Esophagus muscularis mucosa (tissue), 4 donors: ENCODE data around the gene ESYT2. TPM values are rescaled to one million over a fixed set of nuclear protein-coding genes. Genes with fewer than 3 reads are reported as not detected.
A peak's percentile ranks its signal among the peaks of the same experiment; 100 is the strongest.

Source experiments
- DNase-seq: peaks from one replicate; pipeline ENCODE4 v3.0.0-alpha.2; 2017; ENCODE audit errors: extremely low spot score
- H3K27ac ChIP-seq, 4 donors: fragments of 200-600 bp; sonication (generic); replicated peaks in 1 of 4; 1 replicate in 3 of 4; 2 replicates in 1 of 4; pipeline ENCODE4 v1.5.1; 2016 to 2019; ENCODE audit warnings: mild to moderate bottlenecking in 1 of 4
- H3K27me3 ChIP-seq, 4 donors: fragments of 200-600 bp; sonication (generic); one replicate each; pipeline versions ENCODE4 v1.5.1 to v1.6.0; 2016 to 2019
- H3K36me3 ChIP-seq, 4 donors: fragments of 200-600 bp; sonication (generic); one replicate each; pipeline ENCODE4 v1.5.1; 2016 to 2019
- H3K4me1 ChIP-seq, 4 donors: fragments of 200-600 bp; sonication (generic); one replicate each; pipeline ENCODE4 v1.5.1; 2016 to 2019
- H3K4me3 ChIP-seq, 4 donors: fragments of 200-600 bp; sonication (generic); 1 replicate in 2 of 4; 2 replicates in 2 of 4; pipeline ENCODE4 v1.5.1; 2016 to 2019; ENCODE audit warnings: mild to moderate bottlenecking in 4 of 4, moderate library complexity in 1 of 4
- H3K9me3 ChIP-seq, 4 donors: fragments of 200-600 bp; sonication (generic); 1 replicate in 3 of 4; 2 replicates in 1 of 4; pipeline ENCODE4 v1.5.1; 2016 to 2019
- EP300 ChIP-seq: sonication (generic); formaldehyde crosslinking; IDR thresholded peaks from one replicate; pipeline ENCODE4 v1.6.1; 2017; ENCODE audit warnings: antibody characterized with exemption
- POLR2A ChIP-seq: fragments of 450-650 bp; IDR thresholded peaks from one replicate; pipeline ENCODE4 v1.6.1; 2017; ENCODE audit warnings: antibody characterized with exemption, moderate library complexity, mild to moderate bottlenecking, low read depth
- POLR2AphosphoS5 ChIP-seq, 2 donors: sonication (generic); formaldehyde crosslinking; IDR thresholded peaks; one replicate each; pipeline ENCODE4 v1.6.1; 2017; ENCODE audit warnings: antibody characterized with exemption in 2 of 2
- WGBS: methylation state at CpG from one replicate; pipeline ENCODE4 v1.1.5; 2018; 5-methylcytosine and 5-hydroxymethylcytosine counted together
- intact Hi-C: fragments of 100-400 bp; cut with DNase I; formaldehyde crosslinking; loops from one replicate; pipeline ENCODE4 v1.15.1; 2023
- total RNA-seq, 4 donors: library from RNA; depleted of rRNA; stranded (reverse); fragments of >200 nt; gene quantifications; one replicate each; pipeline versions ENCODE4 v1.1.0 to v1.2.1, GENCODE V29; 2016
- TF ChIP-seq, protein P1 (sequence below), 3 experiments: fragments of 200-600 bp in 2 of 3; fragments of 450-650 bp in 1 of 3; sonication (generic) in 2 of 3; IDR thresholded peaks; one replicate each; pipeline ENCODE4 v1.5.1; 2017 to 2019; ENCODE audit warnings: antibody characterized with exemption in 3 of 3, mild to moderate bottlenecking in 2 of 3, moderate library complexity in 1 of 3

The ESYT2 gene
- total RNA-seq, 4 donors from 2014 or later = 166 to 235 (median 202) TPM

DNA sequence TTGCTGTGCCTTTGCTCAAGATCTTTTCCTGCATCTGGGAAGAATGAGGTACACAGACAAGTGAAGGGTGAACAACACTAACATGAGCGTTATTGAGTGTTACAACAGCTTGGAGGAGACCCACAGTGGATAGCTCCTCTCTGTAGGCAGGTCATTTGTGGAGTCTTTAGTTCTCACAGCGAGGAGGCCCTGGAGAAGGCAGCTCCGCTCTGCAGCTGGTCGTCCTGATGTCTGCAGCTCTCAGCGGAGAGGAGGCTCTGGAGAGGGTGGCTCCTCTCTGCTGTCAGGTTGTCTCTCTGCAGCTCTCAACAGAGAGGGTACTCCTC is 20.1 kb upstream of the ESYT2 start:
- no peak overlapping the region for H3K27ac ChIP-seq
- H3K27me3 ChIP-seq = no peaks in the 10 kb centered on the region
- H3K4me3 ChIP-seq = no peak overlapping the region
- H3K9me3 ChIP-seq = no peaks in the 10 kb centered on the region
- intact Hi-C loops = no loop called here
- 99% methylated on average over 5 of the region's 5 CpGs for WGBS
- H3K4me1 ChIP-seq = peaks cover 0 to 9% (median 6%) of the 10 kb centered on the region in 4 donors
- no peak for DNase-seq
- H3K36me3 ChIP-seq = no peaks in the 10 kb centered on the region
- TF ChIP-seq POLR2AphosphoS5 (IDR thresholded peaks at IDR 0.05) = no peak
- TF ChIP-seq EP300 = no peak
- no peak for TF ChIP-seq POLR2A
- TF ChIP-seq, protein P1, sequence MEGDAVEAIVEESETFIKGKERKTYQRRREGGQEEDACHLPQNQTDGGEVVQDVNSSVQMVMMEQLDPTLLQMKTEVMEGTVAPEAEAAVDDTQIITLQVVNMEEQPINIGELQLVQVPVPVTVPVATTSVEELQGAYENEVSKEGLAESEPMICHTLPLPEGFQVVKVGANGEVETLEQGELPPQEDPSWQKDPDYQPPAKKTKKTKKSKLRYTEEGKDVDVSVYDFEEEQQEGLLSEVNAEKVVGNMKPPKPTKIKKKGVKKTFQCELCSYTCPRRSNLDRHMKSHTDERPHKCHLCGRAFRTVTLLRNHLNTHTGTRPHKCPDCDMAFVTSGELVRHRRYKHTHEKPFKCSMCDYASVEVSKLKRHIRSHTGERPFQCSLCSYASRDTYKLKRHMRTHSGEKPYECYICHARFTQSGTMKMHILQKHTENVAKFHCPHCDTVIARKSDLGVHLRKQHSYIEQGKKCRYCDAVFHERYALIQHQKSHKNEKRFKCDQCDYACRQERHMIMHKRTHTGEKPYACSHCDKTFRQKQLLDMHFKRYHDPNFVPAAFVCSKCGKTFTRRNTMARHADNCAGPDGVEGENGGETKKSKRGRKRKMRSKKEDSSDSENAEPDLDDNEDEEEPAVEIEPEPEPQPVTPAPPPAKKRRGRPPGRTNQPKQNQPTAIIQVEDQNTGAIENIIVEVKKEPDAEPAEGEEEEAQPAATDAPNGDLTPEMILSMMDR (IDR thresholded peaks at IDR 0.05) = no peak

DNA sequence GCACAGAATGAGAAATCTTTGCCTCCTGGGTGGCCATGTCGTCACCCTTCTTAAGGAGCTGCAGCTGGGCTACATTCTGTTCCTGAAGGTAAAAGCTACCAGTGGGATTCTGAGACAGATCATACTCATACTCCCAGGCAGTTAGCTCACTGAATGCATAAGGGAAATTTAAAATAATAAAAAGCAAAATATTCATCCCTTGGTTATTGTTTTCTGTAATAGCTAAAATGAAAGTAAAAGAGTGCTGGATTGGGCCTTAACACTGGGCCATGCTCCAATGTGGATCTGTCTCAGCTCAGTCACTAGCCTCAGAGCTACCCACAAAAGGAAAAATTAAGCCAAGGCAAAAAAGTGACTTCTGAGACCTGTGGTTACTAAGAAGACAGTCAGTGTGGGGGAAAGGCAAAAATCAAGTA is 18.1 kb upstream of the ESYT2 start:
- no peaks in the 10 kb centered on the region for H3K9me3 ChIP-seq
- H3K4me3 ChIP-seq = peak overlapping the region; percentile 26 to 40 (median 29)
- 66% methylated on average over 1 of the region's 1 CpG for WGBS
- TF ChIP-seq POLR2AphosphoS5 (IDR thresholded peaks at IDR 0.05) (no peak), EP300 (no peak), POLR2A (no peak)
- TF ChIP-seq, protein P1 (IDR thresholded peaks at IDR 0.05) = no peak
- H3K4me1 ChIP-seq = peaks cover 0 to 9% (median 6%) of the 10 kb centered on the region in 4 donors
- no peak for DNase-seq
- peak overlapping the region; percentile 13 to 42 (median 30) for H3K27ac ChIP-seq
- no peaks in the 10 kb centered on the region for H3K36me3 ChIP-seq
- no peaks in the 10 kb centered on the region for H3K27me3 ChIP-seq
- intact Hi-C loops = no loop called here

DNA sequence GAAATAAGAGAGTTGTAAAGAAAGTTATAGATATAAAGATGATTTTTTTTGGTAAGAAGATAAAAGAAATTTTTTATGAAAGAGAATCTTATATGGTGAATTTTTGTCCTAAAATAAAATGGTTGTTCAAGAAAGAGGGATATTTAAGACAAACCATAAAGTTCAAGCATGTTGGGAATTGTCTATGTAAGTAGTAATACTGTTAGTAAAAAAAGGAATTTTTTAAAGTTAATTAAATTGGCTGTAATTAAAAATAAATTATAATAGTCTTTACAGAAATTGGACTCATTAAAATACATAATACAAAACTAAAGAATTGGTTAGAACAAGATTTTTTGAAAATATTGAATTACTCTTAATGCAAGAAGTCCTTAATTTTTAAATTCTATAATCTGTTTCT is 17.0 kb upstream of the ESYT2 start:
- Histone ChIP-seq H3K4me1 (peaks cover 0 to 9% (median 6%) of the 10 kb centered on the region in 4 donors), H3K36me3 (no peaks in the 10 kb centered on the region), H3K27ac (no peak overlapping the region), H3K9me3 (no peaks in the 10 kb centered on the region), H3K27me3 (no peaks in the 10 kb centered on the region), H3K4me3 (no peak overlapping the region)
- TF ChIP-seq, protein P1 (IDR thresholded peaks at IDR 0.05) = no peak
- no peak for TF ChIP-seq POLR2A
- TF ChIP-seq POLR2AphosphoS5 (IDR thresholded peaks at IDR 0.05) = no peak
- intact Hi-C loops = no loop called here
- DNase-seq = no peak

DNA sequence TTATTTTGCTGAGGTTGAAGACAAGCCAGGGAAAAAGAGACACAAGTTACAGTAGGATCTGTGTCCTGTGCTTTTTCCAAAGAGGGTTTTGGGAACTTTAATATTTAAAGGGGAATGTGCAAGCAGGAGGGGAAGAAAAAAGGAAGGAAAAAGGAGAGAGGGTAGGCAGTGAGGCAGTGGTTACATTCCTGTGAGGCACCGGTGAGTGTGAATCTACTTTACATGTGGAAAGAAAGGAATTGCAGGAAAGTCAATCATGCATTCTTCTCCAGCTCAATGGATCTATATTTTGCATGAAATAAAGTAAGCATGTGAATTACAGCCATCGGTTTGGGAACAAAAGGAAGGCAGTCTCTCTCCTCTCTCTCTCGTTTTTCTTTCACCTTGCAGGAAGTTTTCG is 14.5 kb upstream of the ESYT2 start:
- intact Hi-C loops = no loop called here
- Histone ChIP-seq H3K27me3 (no peaks in the 10 kb centered on the region), H3K9me3 (no peaks in the 10 kb centered on the region), H3K4me1 (peaks cover 0 to 9% (median 6%) of the 10 kb centered on the region in 4 donors), H3K27ac (no peak overlapping the region), H3K4me3 (no peak overlapping the region), H3K36me3 (no peaks in the 10 kb centered on the region)
- WGBS = 60% methylated on average over 4 of the region's 4 CpGs
- TF ChIP-seq POLR2A (no peak), POLR2AphosphoS5 (IDR thresholded peaks at IDR 0.05) (no peak), EP300 (no peak)
- TF ChIP-seq, protein P1 (IDR thresholded peaks at IDR 0.05) = no peak
- no peak for DNase-seq

DNA sequence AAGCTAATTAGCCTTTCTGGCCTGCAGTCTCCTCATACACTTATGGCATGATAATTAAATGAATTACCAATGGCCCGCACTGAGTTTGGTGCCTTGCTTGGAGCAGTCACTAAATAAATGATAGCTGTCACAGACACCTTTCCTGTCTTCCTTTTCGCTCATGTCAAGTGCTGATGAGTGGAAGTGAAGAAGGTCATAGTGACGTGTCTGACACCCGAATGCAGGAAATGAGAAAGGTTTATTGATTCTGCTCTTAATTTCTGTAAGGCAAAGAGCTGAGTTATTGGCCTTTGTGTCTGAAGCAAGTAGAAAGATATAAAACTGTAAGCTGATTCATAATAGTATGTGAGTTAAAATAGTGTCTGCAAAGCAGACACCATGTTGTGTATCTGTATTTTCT is 13.2 kb upstream of the ESYT2 start:
- no peak overlapping the region for H3K4me3 ChIP-seq
- DNase-seq = no peak
- no peaks in the 10 kb centered on the region for H3K27me3 ChIP-seq
- intact Hi-C loops = no loop called here
- H3K9me3 ChIP-seq = no peaks in the 10 kb centered on the region
- H3K36me3 ChIP-seq = no peaks in the 10 kb centered on the region
- H3K27ac ChIP-seq = no peak overlapping the region
- TF ChIP-seq POLR2AphosphoS5 (IDR thresholded peaks at IDR 0.05) (no peak), EP300 (no peak), POLR2A (no peak)
- TF ChIP-seq, protein P1 (IDR thresholded peaks at IDR 0.05) = no peak
- WGBS = 90% methylated on average over 4 of the region's 4 CpGs
- H3K4me1 ChIP-seq = peaks cover 0 to 2% (median under 1%) of the 10 kb centered on the region in 4 donors
